GM23338 (cell line): ENCODE measurements around the gene ZSCAN26. TPM values are rescaled to one million over a fixed set of nuclear protein-coding genes. Genes with fewer than 3 reads are reported as not detected.

ENCODE experiments used
- ATAC-seq: fragments of 200-7000 bp; cut with Tn5 transposase; 3 replicates; pipeline ENCODE4 v1.9.1; 2020
- DNase-seq: peaks from one replicate; pipeline ENCODE4 v3.0.0-alpha.2; 2015; ENCODE audit warnings: low spot score
- H2AFZ ChIP-seq: fragments of 200-600 bp; sonication (generic); 2 replicates; pipeline ENCODE4 v1.8.0; 2016; ENCODE audit warnings: antibody characterized with exemption, mild to moderate bottlenecking, moderate library complexity
- H3F3A ChIP-seq: fragments of 200-600 bp; sonication (generic); replicated peaks from 2 replicates; pipeline ENCODE4 v1.8.0; 2017; ENCODE audit warnings: antibody characterized with exemption, mixed run types, low read depth
- H3K27ac ChIP-seq: fragments of 200-600 bp; sonication (generic); 2 replicates; pipeline ENCODE4 v1.6.1; 2016; ENCODE audit warnings: low read depth
- H3K27me3 ChIP-seq: fragments of 200-600 bp; sonication (generic); 2 replicates; pipeline ENCODE4 v1.8.0; 2016; ENCODE audit warnings: mild to moderate bottlenecking, mixed run types, moderate library complexity; ENCODE audit not compliant: insufficient read depth
- H3K36me3 ChIP-seq: fragments of 200-600 bp; sonication (generic); 2 replicates; pipeline ENCODE4 v1.8.0; 2016; ENCODE audit warnings: mild to moderate bottlenecking; ENCODE audit not compliant: insufficient read depth
- H3K4me1 ChIP-seq: fragments of 200-600 bp; sonication (generic); 2 replicates; pipeline ENCODE4 v1.8.0; 2016; ENCODE audit warnings: mild to moderate bottlenecking, moderate library complexity; ENCODE audit not compliant: insufficient read depth
- H3K4me2 ChIP-seq: fragments of 200-600 bp; sonication (generic); 2 replicates; pipeline ENCODE4 v1.7.1; 2017; ENCODE audit warnings: mixed run types
- H3K4me3 ChIP-seq: fragments of 200-600 bp; sonication (generic); 2 replicates; pipeline ENCODE4 v1.6.1; 2016; ENCODE audit warnings: mixed run types
- H3K79me2 ChIP-seq: fragments of 200-600 bp; sonication (generic); replicated peaks from 2 replicates; pipeline ENCODE4 v1.8.0; 2017; ENCODE audit warnings: mild to moderate bottlenecking; ENCODE audit not compliant: insufficient read depth
- H3K9me2 ChIP-seq: fragments of 200-600 bp; sonication (generic); 2 replicates; pipeline ENCODE4 v1.8.0; 2017; ENCODE audit not compliant: insufficient read depth
- H4K20me1 ChIP-seq: fragments of 200-600 bp; sonication (generic); replicated peaks from 2 replicates; pipeline ENCODE4 v1.8.0; 2017; ENCODE audit warnings: mild to moderate bottlenecking; ENCODE audit not compliant: insufficient read depth
- H3K27ac Mint-ChIP-seq: 2 replicates; pipeline ENCODE4 v1.8.0; 2020; ENCODE audit warnings: inconsistent platforms, mild to moderate bottlenecking, moderate library complexity, mixed read lengths
- H3K27me3 Mint-ChIP-seq: 3 replicates; pipeline ENCODE4 v1.8.0; 2022; ENCODE audit warnings: low read depth, mild to moderate bottlenecking, moderate library complexity, mixed read lengths, inconsistent platforms; ENCODE audit not compliant: insufficient read depth, poor library complexity
- H3K36me3 Mint-ChIP-seq: 3 replicates; pipeline ENCODE4 v1.8.0; 2021; ENCODE audit warnings: low read depth, mild to moderate bottlenecking, inconsistent platforms, moderate library complexity, mixed read lengths
- H3K4me1 Mint-ChIP-seq: 3 replicates; pipeline ENCODE4 v1.8.0; 2020; ENCODE audit warnings: mild to moderate bottlenecking, inconsistent platforms, mixed read lengths
- H3K4me3 Mint-ChIP-seq: 3 replicates; pipeline ENCODE4 v1.8.0; 2021; ENCODE audit warnings: moderate library complexity, mild to moderate bottlenecking, inconsistent platforms, mixed read lengths
- H3K9me3 Mint-ChIP-seq: 3 replicates; pipeline ENCODE4 v1.8.0; 2020; ENCODE audit warnings: moderate library complexity, mild to moderate bottlenecking, inconsistent platforms, mixed read lengths
- CREB1 ChIP-seq: fragments of 250-450 bp; sonication (Bioruptor Pico); IDR thresholded peaks from 2 replicates; pipeline ENCODE4 v1.5.0; 2020; ENCODE audit warnings: low read depth, mild to moderate bottlenecking, moderate library complexity
- ETS1 ChIP-seq: IDR thresholded peaks from 2 replicates; pipeline ENCODE4 v1.6.1; 2016; ENCODE audit warnings: antibody characterized with exemption
- EZH2 ChIP-seq: fragments of 200-600 bp; sonication (generic); IDR thresholded peaks from one replicate; pipeline ENCODE4 v1.8.0; 2017; ENCODE audit warnings: antibody characterized with exemption, mild to moderate bottlenecking, low read depth; ENCODE audit not compliant: unreplicated experiment
- EZH2phosphoT487 ChIP-seq: fragments of 200-600 bp; sonication (generic); IDR thresholded peaks from one replicate; pipeline ENCODE4 v1.8.1; 2018; ENCODE audit warnings: antibody characterized with exemption; ENCODE audit not compliant: unreplicated experiment
- JUNB ChIP-seq: IDR thresholded peaks from one replicate; pipeline ENCODE4 v1.6.1; 2016; ENCODE audit warnings: antibody characterized with exemption; ENCODE audit not compliant: unreplicated experiment
- NANOG ChIP-seq: IDR thresholded peaks from 2 replicates; pipeline ENCODE4 v1.6.1; 2016; ENCODE audit warnings: antibody characterized with exemption, borderline replicate concordance
- STAT1 ChIP-seq: IDR thresholded peaks from one replicate; pipeline ENCODE4 v1.6.1; 2016; ENCODE audit warnings: antibody characterized with exemption; ENCODE audit not compliant: unreplicated experiment
- ZNF114 ChIP-seq: fragments of 250-450 bp; sonication (Bioruptor Pico); IDR thresholded peaks from 2 replicates; pipeline ENCODE4 v1.5.0; 2020; ENCODE audit warnings: mild to moderate bottlenecking, moderate library complexity
- ZNF462 ChIP-seq: fragments of 250-450 bp; sonication (Bioruptor Pico); IDR thresholded peaks from 2 replicates; pipeline ENCODE4 v1.5.0; 2020; ENCODE audit warnings: mild to moderate bottlenecking, moderate library complexity
- polyA plus RNA-seq: library from polyadenylated mRNA; unstranded; fragments of >200 nt; fragmentation: Nextera tagmentation; extraction: Ambion mirVana; gene quantifications from 2 replicates; pipeline ENCODE4 v1.2.1, GENCODE V29; 2016
- total RNA-seq: library from RNA; depleted of rRNA; stranded (reverse); fragments of >200 nt; shearing (Covaris generic); gene quantifications from 2 replicates; pipeline ENCODE4 v1.2.3, GENCODE V29; 2014

The ZSCAN26 gene
- total and polyA plus RNA-seq, 2 experiments from 2014 or later, result 6.5 to 10.2 TPM

- TF ChIP-seq ZNF462 (CRISPR knock-in tag) (no peak), STAT1 (no peak), JUNB (no peak), EZH2phosphoT487 (no peak), ZNF114 (CRISPR knock-in tag) (no peak), ETS1 (no peak)
Observed at GRCh38 chr6:28322661-28323060, 55.7 kb downstream of the ZSCAN26 start (continued).

GRCh38 chr6:28323813-28324424, 57.0 kb downstream of the ZSCAN26 start:
- Histone ChIP-seq H3K36me3 (peaks cover 28% of the 10 kb centered on the region), H3K27me3 (no peaks in the 10 kb centered on the region), H3K79me2 (no peaks in the 10 kb centered on the region), H3K4me3 (no peak overlapping the region), H3K9me2 (no peaks in the 10 kb centered on the region), H3K4me2 (no peak overlapping the region), H4K20me1 (no peaks in the 10 kb centered on the region), H3F3A (no peaks in the 10 kb centered on the region), H3K4me1 (no peaks in the 10 kb centered on the region), H2AFZ (no peak overlapping the region), H3K27ac (no peak overlapping the region)
- DNase-seq (no peak), ATAC-seq (no peak)
- H3K4me1 Mint-ChIP-seq, result no peaks in the 10 kb centered on the region
- no peak overlapping the region for H3K4me3 Mint-ChIP-seq
- H3K27ac Mint-ChIP-seq, result no peak overlapping the region
- peaks cover 4% of the 10 kb centered on the region for H3K27me3 Mint-ChIP-seq
- H3K36me3 Mint-ChIP-seq, result peaks cover 51% of the 10 kb centered on the region
- H3K9me3 Mint-ChIP-seq, result peaks cover 40% of the 10 kb centered on the region
- TF ChIP-seq ZNF462 (CRISPR knock-in tag) (no peak), EZH2 (no peak), NANOG (no peak), ZNF114 (CRISPR knock-in tag) (no peak), CREB1 (CRISPR knock-in tag) (no peak)
